Dermis microvascular lymphatic vessel endothelial cell (primary cell): ENCODE measurements around the gene FHIT. TPM values are rescaled to one million over a fixed set of nuclear protein-coding genes. Genes with fewer than 3 reads are reported as not detected.

Experiments used
- DNase-seq, 2 donors: peaks; one replicate each; pipeline versions ENCODE4 v3.0.0 to v3.0.0-alpha.2; 2010; ENCODE audit warnings: low read depth in 2 of 2
- total RNA-seq: library from RNA; depleted of rRNA; stranded (reverse); fragments of >200 nt; gene quantifications from 2 replicates; pipeline ENCODE4 v1.2.1, GENCODE V29; 2014

FHIT gene
- total RNA-seq, 1 donor from 2014 or later = 0.51 TPM

- no peak for DNase-seq
These were observed 1468.6 kb downstream of the FHIT start for GRCh38 chr3:59782664-59783063.

- DNase-seq = no peak
These were observed 1471.0 kb downstream of the FHIT start for GRCh38 chr3:59780209-59780608.

GRCh38 chr3:59779260-59779659 is 1472.0 kb downstream of the FHIT start:
- DNase-seq = no peak

- DNase-seq = no peak
These were observed 1473.6 kb downstream of the FHIT start for GRCh38 chr3:59777667-59778077.

- no peak for DNase-seq
These were observed 1474.2 kb downstream of the FHIT start for GRCh38 chr3:59777066-59777465.

- no peak for DNase-seq
These were observed 1475.4 kb downstream of the FHIT start for GRCh38 chr3:59775761-59776325.

GRCh38 chr3:59775106-59775505 is 1476.1 kb downstream of the FHIT start:
- DNase-seq = no peak

GRCh38 chr3:59774634-59775033 is 1476.6 kb downstream of the FHIT start:
- no peak for DNase-seq

- no peak for DNase-seq
These were observed 1477.3 kb downstream of the FHIT start for GRCh38 chr3:59774000-59774399.

- no peak for DNase-seq
These were observed 1478.5 kb downstream of the FHIT start for GRCh38 chr3:59772416-59773408.

GRCh38 chr3:59771768-59772181 is 1479.5 kb downstream of the FHIT start:
- no peak for DNase-seq

GRCh38 chr3:59769127-59769750 is 1482.0 kb downstream of the FHIT start:
- no peak for DNase-seq

GRCh38 chr3:59766200-59766872 is 1484.9 kb downstream of the FHIT start:
- no peak for DNase-seq

GRCh38 chr3:59764171-59764570 is 1487.1 kb downstream of the FHIT start:
- DNase-seq = no peak

- no peak for DNase-seq
These were observed 1488.3 kb downstream of the FHIT start for GRCh38 chr3:59762941-59763340.

GRCh38 chr3:59759298-59760031 is 1491.8 kb downstream of the FHIT start:
- no peak for DNase-seq

GRCh38 chr3:59758672-59759071 is 1492.6 kb downstream of the FHIT start:
- DNase-seq = no peak

GRCh38 chr3:59756934-59757333 is 1494.3 kb downstream of the FHIT start:
- no peak for DNase-seq

- DNase-seq = no peak
These were observed 1496.7 kb downstream of the FHIT start for GRCh38 chr3:59754456-59755129.

- no peak for DNase-seq
These were observed 1497.3 kb downstream of the FHIT start for GRCh38 chr3:59753808-59754450.
